MCF 10A (cell line): Measurements from ENCODE around the gene SNX33. TPM values are rescaled to one million over a fixed set of nuclear protein-coding genes. Genes with fewer than 3 reads are reported as not detected.
A peak's percentile ranks its signal among the peaks of the same experiment; 100 is the strongest.
"Not testable (repeated sequence)": the region's sequence is repeated elsewhere in the genome, so short reads cannot be mapped to it uniquely, and the experiment has no call there.

Experiments used
- BruUV-seq: library from RNA; stranded (reverse); fragments of 400-500 nt; replicated peaks from 2 replicates; lab custom pipeline; 2021; lab: Mats Ljungman, UMichigan
- CTCF ChIA-PET: fragments of 300-600 bp; sonication (Branson Sonifier 250); formaldehyde crosslinking; extraction: SDS; loops from one replicate; lab custom pipeline; 2021; ENCODE audit warnings: antibody characterized with exemption, inconsistent platforms; lab: Yijun Ruan, JAX
- POLR2A ChIA-PET: fragments of 300-600, 350-650 bp; sonication (Branson Sonifier 250); formaldehyde crosslinking; extraction: SDS; loops from one replicate; lab custom pipeline; 2020; ENCODE audit warnings: antibody characterized with exemption, inconsistent platforms; lab: Yijun Ruan, JAX
- DNase-seq: peaks from one replicate; pipeline ENCODE4 v3.0.0-alpha.2; 2018; ENCODE audit not compliant: unreplicated experiment
- H3K27ac Mint-ChIP-seq: one replicate; pipeline ENCODE4 v1.8.0; 2022; ENCODE audit warnings: mild to moderate bottlenecking, low read depth, mixed read lengths; ENCODE audit not compliant: unreplicated experiment
- H3K27me3 Mint-ChIP-seq: one replicate; pipeline ENCODE4 v1.8.0; 2022; ENCODE audit warnings: mixed read lengths; ENCODE audit not compliant: insufficient read depth, unreplicated experiment
- H3K36me3 Mint-ChIP-seq: one replicate; pipeline ENCODE4 v1.8.0; 2022; ENCODE audit warnings: mild to moderate bottlenecking, moderate library complexity, mixed read lengths; ENCODE audit not compliant: insufficient read depth, unreplicated experiment
- H3K4me1 Mint-ChIP-seq: one replicate; pipeline ENCODE4 v1.8.0; 2022; ENCODE audit warnings: mixed read lengths; ENCODE audit not compliant: insufficient read depth, unreplicated experiment
- H3K4me3 Mint-ChIP-seq: one replicate; pipeline ENCODE4 v1.8.0; 2022; ENCODE audit warnings: mild to moderate bottlenecking, moderate library complexity, mixed read lengths; ENCODE audit not compliant: unreplicated experiment
- H3K9me3 Mint-ChIP-seq: one replicate; pipeline ENCODE4 v1.8.0; 2022; ENCODE audit warnings: mixed read lengths; ENCODE audit not compliant: unreplicated experiment
- CTCF ChIP-seq: fragments of 200-600 bp; IDR thresholded peaks from one replicate; pipeline ENCODE4 v1.8.0; 2022; ENCODE audit warnings: antibody characterized with exemption, mild to moderate bottlenecking; ENCODE audit not compliant: unreplicated experiment
- intact Hi-C: fragments of 100-400 bp; cut with micrococcal nuclease; formaldehyde crosslinking; loops from 2 replicates; pipeline ENCODE4 v1.14.1; 2022
- total RNA-seq: library from RNA; stranded (reverse); gene quantifications from 2 replicates; pipeline ENCODE4 v1.2.3, GENCODE V29; 2022

SNX33 gene
- total RNA-seq, 1 experiment from 2014 or later: 15.2 TPM

DNA sequence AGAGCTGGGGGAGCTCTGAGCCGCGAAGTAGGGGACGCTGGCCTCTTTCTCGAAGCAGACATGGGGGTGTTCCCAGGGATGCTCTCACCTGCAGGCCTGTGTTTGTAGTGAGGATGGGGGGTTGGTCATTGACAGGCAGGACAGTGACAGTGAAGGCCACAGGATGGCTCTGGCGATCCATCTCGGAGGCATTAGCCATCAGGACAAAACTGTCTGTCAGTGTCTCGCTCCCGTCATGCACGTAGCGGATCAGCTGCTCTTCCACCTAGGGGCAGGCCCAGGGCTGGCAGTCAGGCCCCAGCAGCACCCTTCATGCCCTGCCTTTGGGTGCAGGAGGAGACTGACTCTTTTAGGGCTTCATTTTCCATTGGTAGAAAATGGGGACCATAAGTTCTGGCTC is 36.9 kb downstream of the SNX33 start:
- H3K4me3 Mint-ChIP-seq: no peak overlapping the region
- H3K27ac Mint-ChIP-seq: no peak overlapping the region
- H3K9me3 Mint-ChIP-seq: no peaks in the 10 kb centered on the region
- intact Hi-C loops: loop anchor here (2.0 to 5.0 kb wide), 2 partner anchors 38 to 318 kb away; a partner anchor contains a TSS
- no peak for TF ChIP-seq CTCF
- no peaks in the 10 kb centered on the region for H3K4me1 Mint-ChIP-seq
- no TSS peak for BruUV-seq
- no peaks in the 10 kb centered on the region for H3K36me3 Mint-ChIP-seq
- DNase-seq: no peak
- no peaks in the 10 kb centered on the region for H3K27me3 Mint-ChIP-seq
- CTCF ChIA-PET: interaction anchor here (0.7 to 7.3 kb wide), 19 partner anchors 10 to 336 kb away, joined by 3 to 93 read pairs (median 5); partner anchors contain the start of gene FBXO22
- POLR2A ChIA-PET: interaction anchor here (0.7 to 1.7 kb wide), 4 partner anchors 13 to 317 kb away, joined by 3 to 4 read pairs (median 4); no protein-coding TSS in a partner anchor

DNA sequence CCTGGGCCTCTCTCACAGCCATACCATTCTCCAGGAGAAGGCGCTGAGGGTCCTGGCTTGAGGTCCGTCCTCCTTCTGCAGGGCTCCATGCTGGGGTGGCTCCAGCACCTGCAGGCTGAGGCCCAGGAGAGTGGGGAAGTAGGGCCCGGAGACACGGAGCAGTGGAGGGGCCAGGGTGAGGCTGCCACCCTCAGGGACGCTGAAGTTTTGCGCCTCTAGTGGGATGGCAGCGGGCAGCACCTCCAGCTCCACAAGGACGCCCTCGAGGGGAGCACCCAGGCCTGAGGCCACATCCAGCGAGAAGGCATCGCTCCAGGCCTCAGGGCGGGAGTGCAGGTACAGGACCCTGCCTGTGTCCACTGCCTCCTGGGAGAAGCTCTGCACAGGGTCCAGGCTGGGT is 37.5 kb downstream of the SNX33 start:
- Mint-ChIP-seq H3K4me1 (no peaks in the 10 kb centered on the region), H3K27me3 (no peaks in the 10 kb centered on the region), H3K27ac (no peak overlapping the region), H3K9me3 (no peaks in the 10 kb centered on the region), H3K4me3 (no peak overlapping the region), H3K36me3 (no peaks in the 10 kb centered on the region)
- no peak for TF ChIP-seq CTCF
- DNase-seq: no peak
- ChIA-PET CTCF (interaction anchor here (0.7 to 7.3 kb wide), 17 partner anchors 9 to 236 kb away, joined by 3 to 93 read pairs (median 5); partner anchors contain the start of genes CSPG4 and PTPN9), POLR2A (interaction anchor here (1.1 to 1.7 kb wide), 3 partner anchors 14 to 317 kb away, joined by 3 to 4 read pairs (median 4); no protein-coding TSS in a partner anchor)
- BruUV-seq: no TSS peak
- intact Hi-C loops: loop anchor here (2.0 to 5.0 kb wide), 2 partner anchors 37 to 318 kb away; a partner anchor contains a TSS

DNA sequence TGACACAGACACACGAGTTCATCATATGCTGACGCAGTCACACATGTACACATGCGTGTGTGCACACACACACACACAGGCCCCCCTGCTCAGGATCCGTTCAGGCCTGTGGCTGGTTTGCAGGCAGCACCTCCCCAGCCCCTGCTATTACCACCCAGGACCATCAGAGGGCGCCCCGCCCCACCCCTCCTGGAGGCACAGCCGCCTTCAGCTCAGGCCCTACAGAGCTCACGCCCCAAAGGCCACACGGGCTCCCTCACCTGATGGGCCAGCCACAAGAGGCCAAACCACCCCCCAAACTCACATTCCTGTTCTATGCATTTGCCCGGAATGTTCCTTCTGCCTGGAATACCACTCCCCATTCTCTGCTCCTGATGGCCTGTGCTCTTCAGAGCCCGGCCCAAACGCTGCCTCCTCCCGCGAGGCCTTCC is 38.5 kb downstream of the SNX33 start:
- BruUV-seq, H3K4me3 Mint-ChIP-seq, H3K4me1 Mint-ChIP-seq, H3K27me3 Mint-ChIP-seq, H3K9me3 Mint-ChIP-seq, H3K36me3 Mint-ChIP-seq, H3K27ac Mint-ChIP-seq: not testable (repeated sequence)
- CTCF ChIA-PET: interaction anchor here (0.6 to 7.3 kb wide), 16 partner anchors 11 to 257 kb away, joined by 3 to 93 read pairs (median 5); partner anchors contain the start of genes CSPG4 and PTPN9
- TF ChIP-seq CTCF: peak; percentile 79
- peak; percentile 68 for DNase-seq
- POLR2A ChIA-PET: interaction anchor here (0.7 to 1.0 kb wide), 7 partner anchors 35 to 318 kb away, joined by 3 to 4 read pairs (median 3); partner anchors contain the start of genes IMP3 and MAN2C1
- intact Hi-C loops: loop anchor here (1.0 to 5.0 kb wide), 2 partner anchors 36 to 116 kb away; a partner anchor contains a TSS

GRCh38 chr15:75687486-75688277 is 40.0 kb downstream of the SNX33 start:
- Mint-ChIP-seq H3K36me3 (no peaks in the 10 kb centered on the region), H3K27ac (no peak overlapping the region), H3K27me3 (no peaks in the 10 kb centered on the region), H3K4me3 (no peak overlapping the region), H3K9me3 (no peaks in the 10 kb centered on the region), H3K4me1 (peaks cover 6% of the 10 kb centered on the region)
- no peak for TF ChIP-seq CTCF
- ChIA-PET CTCF (interaction anchor here (0.5 to 7.3 kb wide), 4 partner anchors 30 to 370 kb away, joined by 3 to 93 read pairs (median 4); no protein-coding TSS in a partner anchor), POLR2A (interaction anchor here (0.5 kb wide), 1 partner anchor 320 kb away, joined by 3 read pairs; no protein-coding TSS in a partner anchor)
- intact Hi-C loops: loop anchor here (5.0 kb wide), 1 partner anchor 35 kb away; a partner anchor contains a TSS
- DNase-seq: no peak
- BruUV-seq: no TSS peak
